HTERT RPE-1 (cell line): ENCODE measurements around the gene RAB22A.
"Not testable (repeated sequence)": the region's sequence is repeated elsewhere in the genome, so short reads cannot be mapped to it uniquely, and the experiment has no call there.

Source experiments
- in situ Hi-C: fragments of 300-500 bp; cut with MboI; formaldehyde crosslinking; loops from 4 replicates; pipeline ENCODE4 v1.14.3; 2020; ENCODE audit warnings: low sequenced_read_pairs

Gene RAB22A

GRCh38 chr20:58340853-58341252 lies 31.3 kb downstream of the RAB22A start:
- in situ Hi-C loops = no loop called here

DNA sequence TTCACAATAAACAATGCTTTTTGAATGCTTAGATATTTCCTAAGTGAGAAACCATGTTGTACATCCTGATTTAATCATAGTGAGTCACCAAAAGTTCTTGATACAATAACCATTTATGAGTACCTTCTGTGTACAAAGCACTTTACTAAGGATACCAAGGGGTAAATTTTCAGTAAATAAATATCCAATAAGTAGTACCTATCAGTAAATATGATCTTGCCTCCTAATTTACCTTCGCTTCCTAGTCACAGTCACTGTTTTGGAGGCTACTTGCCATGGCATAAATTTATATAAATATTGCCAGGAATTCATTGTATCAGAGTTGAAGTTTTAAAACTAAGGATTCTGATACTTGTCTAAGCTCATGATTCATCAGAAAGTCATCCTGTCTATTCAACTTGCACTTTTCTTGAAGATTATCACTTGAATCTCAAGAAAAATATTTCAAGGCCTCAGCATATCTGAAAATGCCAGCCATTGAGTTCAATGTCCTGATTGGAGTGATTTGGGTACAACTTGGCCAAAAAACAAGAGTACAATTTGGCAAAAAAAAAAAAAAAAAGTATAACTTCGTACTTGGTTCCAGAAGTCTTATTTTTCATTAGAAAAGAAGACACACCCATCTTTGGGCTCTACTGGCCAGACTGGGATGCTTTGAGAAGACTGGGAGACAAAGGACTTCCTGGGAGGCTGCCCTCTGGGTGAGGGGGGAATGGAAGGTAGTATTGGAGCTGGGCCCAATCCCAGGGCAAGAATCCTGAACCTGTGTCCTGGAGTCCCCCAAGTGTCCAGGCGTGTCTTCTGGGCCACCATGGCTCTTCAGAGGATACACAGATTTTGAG lies 32.8 kb downstream of the RAB22A start:
- in situ Hi-C loops = no loop called here

DNA sequence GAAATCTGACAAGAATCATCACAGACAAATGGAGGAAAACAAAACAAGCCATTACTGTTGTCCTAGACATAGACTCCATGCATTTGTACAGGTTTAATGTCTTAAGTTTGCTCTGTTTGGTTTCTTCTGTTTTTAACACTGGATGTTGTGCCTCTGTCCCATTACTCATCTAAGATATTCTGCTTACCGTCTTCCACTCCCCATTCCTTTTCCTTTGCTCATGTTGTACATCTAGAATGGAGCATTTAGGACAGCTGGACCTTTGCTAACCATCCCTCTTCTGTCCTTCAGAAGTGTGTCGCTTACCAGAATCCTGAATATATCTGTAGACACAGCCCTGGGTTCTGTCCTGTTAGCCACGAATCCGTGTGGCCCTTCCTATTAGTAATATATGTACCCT lies 35.2 kb downstream of the RAB22A start:
- in situ Hi-C loops = no loop called here

GRCh38 chr20:58349570-58349969 lies 40.1 kb downstream of the RAB22A start:
- in situ Hi-C loops = no loop called here

- in situ Hi-C loops = no loop called here
Observed at GRCh38 chr20:58352468-58352867, 43.0 kb downstream of the RAB22A start.

- in situ Hi-C loops = no loop called here
Observed at GRCh38 chr20:58359441-58359840, 49.9 kb downstream of the RAB22A start.

GRCh38 chr20:58360936-58361335 lies 51.4 kb downstream of the RAB22A start:
- in situ Hi-C loops = no loop called here

DNA sequence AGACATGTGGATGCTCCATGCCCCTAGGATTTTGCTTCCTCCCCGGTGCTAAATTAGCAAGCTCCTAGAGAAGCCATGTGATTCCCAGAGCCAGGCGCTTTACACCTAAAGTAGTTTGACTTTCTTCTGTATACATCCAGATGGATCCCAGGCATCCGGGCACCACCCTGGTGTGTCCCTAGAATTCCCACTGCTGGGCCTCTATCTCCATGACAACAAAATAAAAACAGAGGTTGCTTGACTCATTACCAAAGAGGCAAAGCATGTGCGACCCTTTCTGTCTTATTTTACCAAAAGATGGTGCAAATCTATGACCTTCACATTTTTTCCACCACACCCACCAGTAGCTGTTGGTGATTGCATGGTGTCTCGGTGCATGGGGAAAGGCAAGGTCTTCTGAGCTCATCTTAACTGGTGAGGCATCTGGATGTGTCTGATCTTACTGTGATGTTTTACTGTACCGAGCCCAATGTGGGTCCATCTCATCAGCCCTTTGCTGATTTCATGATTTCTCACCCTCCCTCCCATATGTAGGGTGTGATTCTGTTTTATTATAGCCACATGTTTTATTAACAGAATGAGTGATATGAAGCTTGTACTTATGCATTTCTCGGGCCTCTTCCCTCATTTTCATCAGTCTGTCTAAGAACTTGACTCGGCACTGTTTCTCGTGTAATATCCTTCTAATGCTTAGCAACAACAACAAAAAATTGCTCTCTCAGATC lies 52.1 kb downstream of the RAB22A start:
- in situ Hi-C loops = no loop called here

DNA sequence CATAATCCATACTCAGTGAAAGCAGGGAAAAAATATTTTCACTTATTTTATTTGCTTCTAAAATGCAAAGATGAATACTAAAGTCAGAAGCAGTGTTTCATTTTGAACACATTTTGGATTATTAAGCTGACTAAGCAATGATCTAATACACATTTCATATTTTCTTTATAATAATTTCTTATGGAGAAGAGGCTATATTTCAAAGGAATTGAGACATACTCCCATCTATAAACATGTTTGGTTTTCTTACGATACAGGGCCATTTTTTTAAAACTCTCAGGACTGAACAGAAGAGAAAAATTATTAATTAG lies 52.6 kb downstream of the RAB22A start:
- in situ Hi-C loops = no loop called here

DNA sequence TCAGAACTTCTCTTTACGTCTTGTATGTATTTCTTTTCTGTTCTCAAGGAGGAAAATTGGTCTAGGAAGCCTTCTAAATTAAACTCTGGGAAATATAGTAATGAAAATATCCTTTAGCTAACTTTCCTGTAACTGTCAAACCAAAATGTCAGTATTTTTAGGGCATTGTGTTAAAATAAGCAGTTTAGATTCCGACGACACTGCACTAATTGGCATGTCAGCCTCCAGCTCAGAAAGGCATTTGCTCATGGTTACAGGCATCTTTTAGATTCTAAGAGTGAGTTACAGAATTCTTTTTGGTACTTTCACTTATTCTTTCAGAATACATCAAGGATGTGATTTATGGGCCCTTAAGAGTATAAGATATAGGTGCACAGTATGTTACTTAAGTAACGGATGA lies 53.5 kb downstream of the RAB22A start:
- in situ Hi-C loops = no loop called here

- in situ Hi-C loops = no loop called here
Observed at GRCh38 chr20:58366866-58367265, 57.4 kb downstream of the RAB22A start.

DNA sequence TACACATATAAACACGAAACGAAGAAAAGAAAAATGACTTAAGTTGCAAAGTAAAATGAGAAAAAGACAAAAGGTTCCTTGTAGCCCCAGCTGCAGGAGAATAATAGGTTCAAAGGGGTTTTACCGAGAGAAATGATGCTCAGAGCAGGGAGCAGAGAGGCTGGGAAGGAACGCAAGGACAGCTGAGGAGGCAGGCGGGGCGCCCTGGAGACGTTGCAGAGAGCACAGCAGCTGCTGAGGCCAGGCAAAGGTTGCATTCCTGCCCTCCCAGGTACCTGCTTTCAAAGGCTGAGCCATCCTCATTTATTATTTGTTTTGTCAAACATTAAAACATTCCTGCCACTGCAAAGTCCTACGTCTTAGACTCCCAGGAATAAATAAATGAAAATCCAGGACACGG lies 63.3 kb downstream of the RAB22A start:
- in situ Hi-C loops = no loop called here

- in situ Hi-C loops = not testable (repeated sequence)
Observed at GRCh38 chr20:58373296-58373695, 63.8 kb downstream of the RAB22A start.

- in situ Hi-C loops = no loop called here
Observed at GRCh38 chr20:58374027-58374850, 64.7 kb downstream of the RAB22A start.

- in situ Hi-C loops = no loop called here
Observed at GRCh38 chr20:58374906-58375758, 65.6 kb downstream of the RAB22A start.

DNA sequence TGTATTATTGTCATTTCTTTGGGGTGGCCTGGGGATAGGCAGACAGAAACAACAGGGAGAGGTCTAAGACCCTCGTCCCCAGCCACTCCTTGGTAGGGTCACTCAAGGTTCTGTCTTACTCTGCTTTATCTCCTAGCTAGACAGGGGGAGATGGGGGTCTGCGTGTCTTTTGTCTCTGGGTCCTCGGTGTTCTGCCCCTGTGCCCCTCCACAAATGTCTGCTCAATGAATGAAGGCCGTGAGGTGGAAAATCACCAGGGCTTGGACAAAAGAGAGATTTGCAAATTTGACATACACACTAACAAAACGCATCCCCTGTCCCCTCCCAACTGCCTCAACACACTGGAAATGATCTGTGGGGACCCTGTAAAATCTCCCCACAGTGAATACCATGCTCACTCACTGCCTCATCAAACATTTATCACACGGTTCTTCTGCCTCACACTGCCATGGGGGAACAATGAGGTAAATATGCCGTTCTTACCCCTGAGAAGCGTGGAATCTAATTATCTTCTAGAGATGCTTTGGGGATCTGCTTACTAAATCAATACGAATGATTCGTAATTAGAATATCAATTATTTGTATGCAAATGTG lies 66.3 kb downstream of the RAB22A start:
- in situ Hi-C loops = no loop called here

DNA sequence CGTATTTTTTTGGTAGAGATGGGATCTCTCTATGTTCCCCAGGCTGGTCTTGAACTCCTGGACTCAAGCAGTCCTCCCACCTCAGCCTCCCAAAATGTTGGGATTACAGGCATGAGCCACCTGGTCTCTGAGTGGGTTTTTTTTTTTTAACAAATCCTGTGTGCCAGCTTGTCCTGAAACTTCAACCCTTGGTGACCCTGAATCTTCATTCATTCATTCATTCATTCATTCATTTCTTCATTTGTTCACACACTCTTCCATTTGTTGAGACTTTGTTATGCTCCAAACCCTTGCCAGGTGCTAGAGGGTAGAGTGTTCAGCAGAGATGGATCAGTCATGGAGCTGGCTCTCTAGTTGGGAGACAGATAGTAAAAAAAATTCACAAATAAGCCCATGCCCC lies 67.5 kb downstream of the RAB22A start:
- in situ Hi-C loops = no loop called here

DNA sequence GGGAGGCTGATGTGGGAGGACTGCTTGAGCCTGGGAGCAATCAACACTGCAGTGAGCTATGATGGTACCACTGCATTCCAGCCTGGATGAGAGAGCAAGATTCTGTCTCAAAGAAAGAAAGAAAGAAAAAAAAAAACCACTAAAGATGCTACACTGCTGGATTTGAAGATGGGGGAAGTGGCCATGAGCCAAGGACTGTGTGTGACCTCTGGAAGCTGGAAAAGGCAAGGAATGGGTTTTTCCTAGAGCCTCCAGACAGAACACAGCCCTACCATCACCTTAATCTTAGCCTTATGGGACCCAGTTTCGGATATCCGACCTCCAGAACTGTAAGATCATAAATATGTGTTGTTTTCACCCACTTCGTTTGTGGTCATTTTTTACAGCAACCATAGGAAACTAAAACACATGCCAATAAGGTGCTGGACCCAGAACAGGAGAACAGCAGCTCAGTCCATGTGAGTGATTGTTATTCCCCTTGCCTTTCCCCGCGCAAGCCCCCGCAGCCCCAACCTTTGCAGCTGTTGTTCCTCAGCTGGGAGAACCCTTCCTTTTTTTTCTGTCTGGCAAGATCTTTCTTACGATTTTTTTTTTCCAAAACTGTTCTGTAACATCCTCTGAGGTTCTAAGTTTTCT lies 68.4 kb downstream of the RAB22A start:
- in situ Hi-C loops = no loop called here

DNA sequence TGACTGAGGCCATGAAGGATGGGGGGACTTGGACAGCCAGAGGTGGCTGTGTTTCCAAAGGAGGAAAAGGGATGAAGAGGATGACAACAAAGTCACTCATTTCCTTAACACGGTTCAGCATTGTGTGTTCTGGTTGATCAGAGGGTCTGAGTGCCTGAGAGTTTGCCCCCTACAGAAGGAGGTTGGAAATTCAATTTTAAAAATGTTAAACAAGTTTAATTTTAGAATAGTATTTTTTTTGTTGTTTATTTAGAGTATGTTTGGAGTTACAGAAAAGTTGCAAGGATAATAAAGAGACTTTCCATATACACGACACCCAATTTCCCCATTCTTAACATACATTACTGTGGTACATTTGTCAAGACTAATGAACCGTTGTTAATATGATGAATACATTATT lies 69.2 kb downstream of the RAB22A start:
- in situ Hi-C loops = no loop called here

DNA sequence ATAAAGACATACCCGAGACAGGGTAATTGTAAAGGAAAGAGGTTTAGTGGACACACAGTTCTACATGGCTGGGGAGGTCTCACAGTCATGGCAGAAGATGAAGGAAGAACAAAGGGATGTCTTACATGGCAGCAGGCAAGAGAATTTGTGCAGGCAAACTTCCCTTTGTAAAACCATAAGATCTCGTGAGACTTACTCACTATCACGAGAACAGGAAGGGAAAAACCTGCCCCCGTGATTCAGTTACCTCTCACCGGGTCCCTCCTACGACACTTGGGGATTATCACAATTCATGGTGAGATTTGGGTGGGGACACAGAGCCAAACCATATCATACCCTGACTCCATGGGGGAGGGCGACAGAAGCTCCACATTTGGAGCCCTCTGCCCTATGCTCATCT lies 72.1 kb downstream of the RAB22A start:
- in situ Hi-C loops = no loop called here
